ENCODE results near the gene AKT1S1.
"Not testable (repeated sequence)": the region's sequence is repeated elsewhere in the genome, so short reads cannot be mapped to it uniquely, and the experiment has no call there.

Gene AKT1S1

GRCh38 chr19:49836176-49837008 is 40.8 kb downstream of the AKT1S1 start:
- DNase-seq (ENCODE audit: low spot score): no peak

- DNase-seq (ENCODE audit: low spot score): no peak
These were observed 41.6 kb downstream of the AKT1S1 start for GRCh38 chr19:49835562-49835961.

DNA sequence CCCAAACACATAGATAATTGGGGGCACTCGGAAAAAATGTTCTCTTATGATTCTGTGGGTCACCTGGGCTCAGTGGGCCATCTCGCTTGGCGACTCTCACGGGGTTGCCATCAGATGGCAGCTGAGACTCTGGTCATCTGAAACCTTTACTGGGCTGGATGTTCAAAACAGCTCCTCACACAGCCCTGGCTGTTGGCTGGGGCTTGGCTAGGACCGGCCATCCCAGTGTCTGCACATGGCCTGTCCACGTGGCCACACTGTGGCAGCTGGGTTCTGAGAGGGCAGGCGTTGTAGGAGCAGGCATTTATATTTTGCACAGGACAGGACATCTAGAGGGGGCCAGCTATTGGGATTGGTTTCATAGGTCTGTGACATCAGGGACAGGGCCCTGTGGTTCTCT is 43.6 kb downstream of the AKT1S1 start:
- no peak for DNase-seq (ENCODE audit: low spot score)

DNA sequence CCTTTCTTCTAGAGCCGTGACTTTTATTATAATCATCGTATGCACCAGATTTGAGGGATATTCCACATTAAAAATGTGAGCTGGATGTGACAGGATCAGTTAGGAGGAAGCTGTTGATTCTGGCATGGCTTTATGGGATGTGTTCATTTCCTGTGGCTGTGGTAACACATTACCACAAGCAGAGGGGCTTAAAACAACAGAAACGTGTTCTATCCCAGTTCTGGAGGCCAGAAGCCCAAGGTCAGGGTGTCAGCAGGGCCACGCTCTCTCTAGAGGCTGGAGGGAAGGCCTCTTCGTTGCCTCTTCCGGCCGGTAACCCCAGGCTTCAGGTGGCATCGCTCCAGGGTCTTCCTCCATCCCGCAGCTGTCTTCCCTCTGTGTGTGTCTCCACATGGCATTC is 44.6 kb downstream of the AKT1S1 start:
- no peak for DNase-seq (ENCODE audit: low spot score)

GRCh38 chr19:49831592-49831991 is 45.6 kb downstream of the AKT1S1 start:
- DNase-seq (ENCODE audit: low spot score): no peak

- DNase-seq (ENCODE audit: low spot score): no peak
These were observed 46.4 kb downstream of the AKT1S1 start for GRCh38 chr19:49830766-49831165.

- no peak for DNase-seq (ENCODE audit: low spot score)
These were observed 47.4 kb downstream of the AKT1S1 start for GRCh38 chr19:49829721-49830120.

DNA sequence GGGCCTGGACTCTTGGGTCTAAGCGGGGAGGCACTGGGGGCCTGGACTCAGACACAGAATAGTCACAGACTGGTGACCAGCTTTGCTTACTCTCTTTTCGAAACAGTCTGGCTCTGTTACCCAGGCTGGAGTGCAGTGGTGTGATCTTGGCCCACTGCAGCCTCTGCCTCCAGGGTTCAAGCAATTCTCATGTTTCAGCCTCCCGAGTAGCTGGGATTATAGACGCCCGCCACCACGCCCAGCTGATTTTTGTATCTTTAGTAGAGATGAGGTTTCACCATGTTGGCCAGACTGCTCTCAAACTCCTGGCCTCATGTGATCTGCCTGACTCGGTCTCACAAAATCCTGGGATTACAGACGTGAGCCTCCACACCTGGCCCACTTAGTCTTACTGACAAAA is 48.0 kb downstream of the AKT1S1 start:
- no peak for DNase-seq (ENCODE audit: low spot score)

- no peak for DNase-seq (ENCODE audit: low spot score)
These were observed 50.1 kb downstream of the AKT1S1 start for GRCh38 chr19:49827034-49827433.

DNA sequence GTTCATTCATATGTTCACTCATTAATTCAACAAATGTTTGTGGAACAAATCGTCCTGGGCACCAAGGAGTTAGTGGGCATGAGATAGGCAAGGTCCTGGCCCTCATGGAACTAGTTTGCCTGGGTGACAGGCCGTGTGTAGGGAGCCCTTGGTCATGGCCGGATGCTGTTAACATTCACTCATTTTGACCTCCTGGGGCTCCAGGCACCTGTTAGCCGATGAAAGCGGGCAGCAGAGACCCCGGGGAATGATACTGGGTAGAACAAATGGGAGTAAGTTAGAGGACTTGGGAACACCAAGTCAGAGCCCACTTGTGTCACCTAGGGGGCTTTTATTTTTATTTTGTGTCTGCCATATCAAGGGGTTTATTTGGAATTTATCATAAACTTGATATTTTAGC is 52.5 kb downstream of the AKT1S1 start:
- DNase-seq (ENCODE audit: low spot score): no peak

DNA sequence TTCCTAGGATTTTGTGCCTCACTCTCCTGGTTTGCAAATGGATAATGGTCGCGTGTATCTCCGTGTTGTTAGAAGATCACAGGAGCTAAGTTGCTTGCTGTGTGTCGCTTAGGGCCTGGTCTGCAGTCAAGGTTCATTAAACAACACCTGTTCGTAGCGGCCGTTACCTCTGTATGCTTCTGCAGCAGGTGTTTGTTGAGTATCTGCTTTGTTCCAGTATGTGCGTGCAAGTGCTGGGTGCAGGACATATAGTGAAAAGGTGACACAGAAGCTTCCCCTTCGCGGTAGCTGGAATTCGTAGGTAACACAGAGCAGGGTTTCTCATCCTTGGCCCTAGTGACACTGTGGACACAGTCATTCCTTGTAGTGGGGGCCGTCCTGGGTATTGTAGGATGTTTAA is 53.7 kb downstream of the AKT1S1 start:
- no peak for DNase-seq (ENCODE audit: low spot score)

- DNase-seq (ENCODE audit: low spot score): no peak
These were observed 57.0 kb downstream of the AKT1S1 start for GRCh38 chr19:49820125-49820524.

- not testable (repeated sequence) for DNase-seq (ENCODE audit: low spot score)
These were observed 57.6 kb downstream of the AKT1S1 start for GRCh38 chr19:49819452-49820115.

Measured in LoVo (cell line).